Progenitor cell of endocrine pancreas (in vitro differentiated cells): ENCODE measurements around the gene GATD1. TPM values are rescaled to one million over a fixed set of nuclear protein-coding genes. Genes with fewer than 3 reads are reported as not detected.

Experiments
- DNase-seq: peaks from one replicate; pipeline ENCODE4 v3.0.0; 2021; ENCODE audit warnings: low spot score; ENCODE audit not compliant: unreplicated experiment
- H3K27ac Mint-ChIP-seq: 2 replicates; pipeline ENCODE4 v1.8.0; 2021; ENCODE audit warnings: mild to moderate bottlenecking, moderate library complexity, mixed read lengths
- H3K27me3 Mint-ChIP-seq: 2 replicates; pipeline ENCODE4 v1.8.0; 2021; ENCODE audit warnings: mixed read lengths
- H3K36me3 Mint-ChIP-seq: 2 replicates; pipeline ENCODE4 v1.8.0; 2022; ENCODE audit warnings: mixed read lengths; ENCODE audit not compliant: insufficient read depth
- H3K4me1 Mint-ChIP-seq: 2 replicates; pipeline ENCODE4 v1.8.0; 2021; ENCODE audit warnings: low read depth, mixed read lengths
- H3K4me3 Mint-ChIP-seq: 2 replicates; pipeline ENCODE4 v1.8.0; 2021; ENCODE audit warnings: low read depth, mild to moderate bottlenecking, moderate library complexity, mixed read lengths
- H3K9me3 Mint-ChIP-seq: 2 replicates; pipeline ENCODE4 v1.8.0; 2021; ENCODE audit warnings: low read depth, mixed read lengths
- total RNA-seq: library from RNA; stranded (reverse); gene quantifications from 2 replicates; pipeline ENCODE4 v1.2.1, GENCODE V29; 2021
- TF ChIP-seq, protein P1 (sequence below): fragments of 200-600 bp; sonication (generic); IDR thresholded peaks from one replicate; pipeline ENCODE4 v1.5.0; 2021; ENCODE audit warnings: antibody characterized with exemption, mild to moderate bottlenecking; ENCODE audit not compliant: unreplicated experiment

GATD1 gene
- total RNA-seq, 1 donor from 2014 or later, result 74.1 TPM

DNA sequence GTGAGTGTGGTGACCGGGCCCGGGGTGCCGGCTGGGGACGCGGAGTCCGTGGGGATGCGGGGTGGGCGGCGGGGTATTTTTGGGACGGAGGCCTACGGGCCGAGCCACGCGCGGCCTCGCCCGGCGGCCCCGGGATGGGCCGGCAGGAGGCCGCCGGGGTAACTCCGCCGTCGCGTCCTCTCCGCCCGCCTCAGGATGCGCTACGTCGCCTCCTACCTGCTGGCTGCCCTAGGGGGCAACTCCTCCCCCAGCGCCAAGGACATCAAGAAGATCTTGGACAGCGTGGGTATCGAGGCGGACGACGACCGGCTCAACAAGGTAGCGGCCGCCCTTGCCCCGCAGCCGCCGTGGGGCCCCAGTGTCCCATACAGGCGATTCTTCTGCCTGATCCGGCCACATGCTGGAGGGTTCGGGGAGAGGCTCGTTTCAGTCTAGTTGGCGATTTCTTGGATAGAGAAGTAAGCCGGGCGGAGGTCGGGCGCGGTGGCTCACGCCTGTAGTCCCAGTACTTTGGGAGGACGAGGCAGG, 32.8 kb upstream of the GATD1 start:
- Mint-ChIP-seq H3K27me3 (no peaks in the 10 kb centered on the region), H3K4me3 (peak overlapping the region; percentile 93), H3K4me1 (peaks cover 15% of the 10 kb centered on the region), H3K36me3 (peaks cover 6% of the 10 kb centered on the region), H3K9me3 (no peaks in the 10 kb centered on the region), H3K27ac (peak overlapping the region; percentile 99)
- no peak for DNase-seq
- TF ChIP-seq, protein P1, sequence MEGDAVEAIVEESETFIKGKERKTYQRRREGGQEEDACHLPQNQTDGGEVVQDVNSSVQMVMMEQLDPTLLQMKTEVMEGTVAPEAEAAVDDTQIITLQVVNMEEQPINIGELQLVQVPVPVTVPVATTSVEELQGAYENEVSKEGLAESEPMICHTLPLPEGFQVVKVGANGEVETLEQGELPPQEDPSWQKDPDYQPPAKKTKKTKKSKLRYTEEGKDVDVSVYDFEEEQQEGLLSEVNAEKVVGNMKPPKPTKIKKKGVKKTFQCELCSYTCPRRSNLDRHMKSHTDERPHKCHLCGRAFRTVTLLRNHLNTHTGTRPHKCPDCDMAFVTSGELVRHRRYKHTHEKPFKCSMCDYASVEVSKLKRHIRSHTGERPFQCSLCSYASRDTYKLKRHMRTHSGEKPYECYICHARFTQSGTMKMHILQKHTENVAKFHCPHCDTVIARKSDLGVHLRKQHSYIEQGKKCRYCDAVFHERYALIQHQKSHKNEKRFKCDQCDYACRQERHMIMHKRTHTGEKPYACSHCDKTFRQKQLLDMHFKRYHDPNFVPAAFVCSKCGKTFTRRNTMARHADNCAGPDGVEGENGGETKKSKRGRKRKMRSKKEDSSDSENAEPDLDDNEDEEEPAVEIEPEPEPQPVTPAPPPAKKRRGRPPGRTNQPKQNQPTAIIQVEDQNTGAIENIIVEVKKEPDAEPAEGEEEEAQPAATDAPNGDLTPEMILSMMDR, result peak; percentile 23

DNA sequence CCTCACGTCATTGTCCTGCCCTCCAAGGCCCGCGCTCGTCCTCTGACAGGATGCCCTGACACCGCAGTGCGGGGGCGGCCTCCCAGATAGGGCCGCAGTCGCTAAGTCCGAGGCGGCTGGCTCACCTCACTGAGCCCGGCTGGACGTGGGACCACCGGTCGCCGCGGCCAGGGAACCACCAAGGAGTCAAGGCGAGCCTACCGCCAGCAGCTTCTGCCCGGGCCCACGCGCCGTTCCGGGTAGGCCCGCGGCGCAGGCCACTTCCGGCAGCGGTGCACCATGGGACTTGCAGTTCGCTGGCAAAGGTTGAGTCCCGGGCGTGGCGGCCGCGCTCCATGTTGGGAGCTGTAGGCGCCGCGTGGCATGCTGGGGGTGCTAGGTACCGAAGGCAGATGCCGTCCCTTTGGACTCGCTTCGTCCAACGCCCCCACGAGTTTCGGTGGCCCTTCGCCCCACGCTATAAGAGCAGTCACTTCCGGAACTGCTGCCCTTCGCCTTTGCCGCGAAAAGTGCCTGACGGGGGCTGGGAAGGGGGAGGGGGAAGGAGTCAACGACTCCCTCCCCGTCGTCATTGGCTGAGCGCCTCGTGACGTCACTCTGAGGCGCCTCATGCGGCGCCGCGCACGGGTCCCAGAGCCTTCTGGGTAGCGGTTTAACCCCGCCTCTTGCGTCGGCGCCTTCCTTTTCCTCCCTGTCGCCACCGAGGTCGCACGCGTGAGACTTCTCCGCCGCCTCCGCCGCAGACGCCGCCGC, 32.2 kb upstream of the GATD1 start, which contains the start of gene RPLP2:
RPLP2 (plus strand) TSS at position 681 of the 753 bp plus-strand sequence. CDS start 268 bp downstream, outside the sequence.
- Mint-ChIP-seq H3K9me3 (no peaks in the 10 kb centered on the region), H3K27ac (peak within 1 kb of the TSS; percentile 99), H3K4me1 (peaks cover 15% of the 10 kb centered on the region), H3K36me3 (peaks cover 6% of the 10 kb centered on the region), H3K27me3 (no peaks in the 10 kb centered on the region), H3K4me3 (peak within 1 kb of the TSS; percentile 93)
- peak; percentile 91 for DNase-seq
- TF ChIP-seq, protein P1, result no peak

- Mint-ChIP-seq H3K9me3 (no peaks in the 10 kb centered on the region), H3K27me3 (no peaks in the 10 kb centered on the region), H3K4me3 (peak overlapping the region; percentile 93), H3K4me1 (peaks cover 15% of the 10 kb centered on the region), H3K36me3 (peaks cover 4% of the 10 kb centered on the region), H3K27ac (peak overlapping the region; percentile 99)
- TF ChIP-seq, protein P1, result no peak
- DNase-seq, result no peak
Measured at GRCh38 chr11:808427-809286, 31.4 kb upstream of the GATD1 start.

GRCh38 chr11:804599-804964, 27.3 kb upstream of the GATD1 start:
- DNase-seq, result no peak

More at GRCh38 chr11:804599-804964, 27.3 kb upstream of the GATD1 start:
- H3K9me3 Mint-ChIP-seq, result no peaks in the 10 kb centered on the region
- no peaks in the 10 kb centered on the region for H3K36me3 Mint-ChIP-seq
- TF ChIP-seq, protein P1, result no peak
- H3K27me3 Mint-ChIP-seq, result no peaks in the 10 kb centered on the region
- no peak overlapping the region for H3K27ac Mint-ChIP-seq
- peaks cover 5% of the 10 kb centered on the region for H3K4me1 Mint-ChIP-seq
- H3K4me3 Mint-ChIP-seq, result peak overlapping the region; percentile 65
